Muscle layer of duodenum (tissue), 2 donors: Measurements from ENCODE around the gene TNFSF9.
"Not testable (repeated sequence)": the region's sequence is repeated elsewhere in the genome, so short reads cannot be mapped to it uniquely, and the experiment has no call there.

ENCODE experiments used
- H3K27ac ChIP-seq: one replicate; pipeline ENCODE4 v1.7.0; 2013; ENCODE audit warnings: mild to moderate bottlenecking, low read length
- H3K27me3 ChIP-seq: one replicate; pipeline ENCODE4 v1.7.0; 2013; ENCODE audit warnings: low read depth, mild to moderate bottlenecking, control low read depth, low read length
- H3K36me3 ChIP-seq, 2 donors: one replicate each; pipeline ENCODE4 v1.7.0; 2013; ENCODE audit warnings: low read length in 2 of 2, control low read depth in 1 of 2, mild to moderate bottlenecking in 1 of 2; ENCODE audit not compliant: insufficient read depth in 2 of 2, control insufficient read depth in 1 of 2
- H3K4me1 ChIP-seq, 2 donors: one replicate each; pipeline ENCODE4 v1.7.0; 2013; ENCODE audit warnings: low read length in 2 of 2, mild to moderate bottlenecking in 2 of 2, control low read depth in 1 of 2, moderate library complexity in 1 of 2; ENCODE audit not compliant: insufficient read depth in 2 of 2, control insufficient read depth in 1 of 2
- H3K4me3 ChIP-seq, 2 donors: one replicate each; pipeline ENCODE4 v1.7.0; 2013; ENCODE audit warnings: low read length in 2 of 2, low read depth in 1 of 2, mild to moderate bottlenecking in 1 of 2
- H3K9me3 ChIP-seq, 2 donors: one replicate each; pipeline ENCODE4 v1.7.0; 2013; ENCODE audit warnings: low read length in 2 of 2, control low read depth in 1 of 2, mild to moderate bottlenecking in 1 of 2; ENCODE audit not compliant: control insufficient read depth in 1 of 2
- donor health status: healthy.

Gene TNFSF9

GRCh38 chr19:6495947-6496346, 34.9 kb upstream of the TNFSF9 start:
- H3K9me3 ChIP-seq = peaks cover 5 to 11% of the 10 kb centered on the region in 2 donors
- H3K27me3 ChIP-seq = peaks cover 7% of the 10 kb centered on the region
- no peaks in the 10 kb centered on the region for H3K36me3 ChIP-seq
- H3K4me1 ChIP-seq = no peaks in the 10 kb centered on the region
- H3K27ac ChIP-seq = no peak overlapping the region
- H3K4me3 ChIP-seq = no peak overlapping the region

- Histone ChIP-seq H3K27ac (no peak overlapping the region), H3K27me3 (peaks cover 20% of the 10 kb centered on the region), H3K36me3 (no peaks in the 10 kb centered on the region), H3K4me3 (no peak overlapping the region), H3K4me1 (peaks cover 0 to 14% of the 10 kb centered on the region in 2 donors), H3K9me3 (no peaks in the 10 kb centered on the region)
These were observed 32.4 kb upstream of the TNFSF9 start for GRCh38 chr19:6498294-6499036.

- H3K4me1 ChIP-seq = peaks cover 0 to 14% of the 10 kb centered on the region in 2 donors
- H3K36me3 ChIP-seq = no peaks in the 10 kb centered on the region
- H3K27ac ChIP-seq = no peak overlapping the region
- H3K27me3 ChIP-seq = peaks cover 25% of the 10 kb centered on the region
- no peak overlapping the region for H3K4me3 ChIP-seq
- H3K9me3 ChIP-seq = no peaks in the 10 kb centered on the region
These were observed 31.6 kb upstream of the TNFSF9 start for GRCh38 chr19:6499052-6499790.

GRCh38 chr19:6500837-6501739, 29.7 kb upstream of the TNFSF9 start:
- Histone ChIP-seq H3K9me3 (no peaks in the 10 kb centered on the region), H3K4me3 (peak overlapping the region in 1 of 2 donors; percentile 62), H3K4me1 (peaks cover 0 to 14% of the 10 kb centered on the region in 2 donors), H3K36me3 (no peaks in the 10 kb centered on the region), H3K27ac (no peak overlapping the region), H3K27me3 (peaks cover 25% of the 10 kb centered on the region)

GRCh38 chr19:6501740-6502648, 28.8 kb upstream of the TNFSF9 start, which contains the start of gene TUBB4A:
TUBB4A (minus strand) TSS chr19:6502309; CDS start chr19:6502212, 97 bp downstream.
- peaks cover 0 to 14% of the 10 kb centered on the region in 2 donors for H3K4me1 ChIP-seq
- peaks cover 25% of the 10 kb centered on the region for H3K27me3 ChIP-seq
- H3K27ac ChIP-seq = no peak within 1 kb of the TSS
- no peaks in the 10 kb centered on the region for H3K9me3 ChIP-seq
- no peaks in the 10 kb centered on the region for H3K36me3 ChIP-seq
- H3K4me3 ChIP-seq = peak within 1 kb of the TSS in 1 of 2 donors; percentile 62

- Histone ChIP-seq H3K36me3 (no peaks in the 10 kb centered on the region), H3K4me1 (peaks cover 0 to 14% of the 10 kb centered on the region in 2 donors), H3K9me3 (no peaks in the 10 kb centered on the region), H3K27ac (no peak overlapping the region), H3K27me3 (peaks cover 25% of the 10 kb centered on the region), H3K4me3 (no peak overlapping the region)
These were observed 27.2 kb upstream of the TNFSF9 start for GRCh38 chr19:6503407-6504201.

- H3K4me1 ChIP-seq, H3K27me3 ChIP-seq, H3K36me3 ChIP-seq, H3K9me3 ChIP-seq, H3K4me3 ChIP-seq, H3K27ac ChIP-seq: not testable (repeated sequence)
These were observed 22.6 kb upstream of the TNFSF9 start for GRCh38 chr19:6508028-6508771.

- H3K36me3 ChIP-seq = no peaks in the 10 kb centered on the region
- no peak overlapping the region for H3K27ac ChIP-seq
- no peaks in the 10 kb centered on the region for H3K27me3 ChIP-seq
- no peaks in the 10 kb centered on the region for H3K4me1 ChIP-seq
- no peaks in the 10 kb centered on the region for H3K9me3 ChIP-seq
- H3K4me3 ChIP-seq = no peak overlapping the region
These were observed 21.5 kb upstream of the TNFSF9 start for GRCh38 chr19:6509118-6509971.

- Histone ChIP-seq H3K9me3 (no peaks in the 10 kb centered on the region), H3K4me1 (no peaks in the 10 kb centered on the region), H3K4me3 (no peak overlapping the region), H3K27ac (no peak overlapping the region), H3K36me3 (no peaks in the 10 kb centered on the region), H3K27me3 (no peaks in the 10 kb centered on the region)
These were observed 20.2 kb upstream of the TNFSF9 start for GRCh38 chr19:6510618-6511017.
